Activated naive CD4-positive, alpha-beta T cell treated with Interleukin-2 at 50 U/mL for 16 hours (primary cell): ENCODE measurements around the gene TOGARAM2.
A peak's percentile ranks its signal among the peaks of the same experiment; 100 is the strongest.

ENCODE experiments used
- DNase-seq: peaks from one replicate; pipeline ENCODE4 v3.0.0-alpha.2; 2020

Gene TOGARAM2

DNA sequence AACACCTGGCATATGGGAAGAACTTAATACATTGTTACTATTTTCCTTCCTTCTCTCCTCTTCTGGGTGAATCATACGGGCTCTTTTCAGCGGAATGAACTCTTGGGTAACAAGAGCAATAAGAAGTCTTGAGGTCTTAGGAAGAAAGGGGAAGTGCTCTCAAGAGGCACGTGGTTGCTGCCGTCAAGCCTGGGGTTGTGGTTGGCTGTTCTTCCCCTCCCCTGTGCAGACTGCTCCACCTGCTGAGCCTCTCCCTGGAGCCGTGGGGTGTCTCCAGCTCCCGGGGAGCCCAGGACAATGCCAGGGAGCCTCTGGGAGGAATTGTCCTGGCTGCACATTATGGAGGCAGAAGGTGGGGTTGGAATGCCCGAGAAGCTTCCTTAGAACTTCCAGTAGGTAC lies 19.4 kb downstream of the TOGARAM2 start:
- DNase-seq = peak; percentile 27

- no peak for DNase-seq
Measured at GRCh38 chr2:29000956-29001355, 19.9 kb downstream of the TOGARAM2 start.

DNA sequence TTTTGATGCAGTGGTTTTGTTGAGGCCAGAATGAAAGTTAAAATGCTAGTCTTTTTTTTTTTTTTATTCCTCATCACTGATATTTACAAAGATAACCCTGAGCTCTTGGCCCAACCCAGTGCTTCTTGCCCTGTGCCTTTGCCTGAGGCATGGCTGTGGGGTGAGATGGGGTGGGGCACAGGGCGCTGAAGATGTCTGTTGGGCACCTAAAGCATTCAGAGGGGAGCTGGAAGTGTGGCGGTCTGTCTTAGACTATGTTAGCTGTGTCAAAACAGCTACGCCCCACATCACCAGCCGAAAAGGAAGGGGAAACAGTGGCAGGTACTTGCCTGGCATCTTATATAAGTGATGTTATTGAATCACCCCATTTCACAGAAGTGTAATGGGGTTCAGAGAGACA lies 20.7 kb downstream of the TOGARAM2 start:
- DNase-seq = no peak

DNA sequence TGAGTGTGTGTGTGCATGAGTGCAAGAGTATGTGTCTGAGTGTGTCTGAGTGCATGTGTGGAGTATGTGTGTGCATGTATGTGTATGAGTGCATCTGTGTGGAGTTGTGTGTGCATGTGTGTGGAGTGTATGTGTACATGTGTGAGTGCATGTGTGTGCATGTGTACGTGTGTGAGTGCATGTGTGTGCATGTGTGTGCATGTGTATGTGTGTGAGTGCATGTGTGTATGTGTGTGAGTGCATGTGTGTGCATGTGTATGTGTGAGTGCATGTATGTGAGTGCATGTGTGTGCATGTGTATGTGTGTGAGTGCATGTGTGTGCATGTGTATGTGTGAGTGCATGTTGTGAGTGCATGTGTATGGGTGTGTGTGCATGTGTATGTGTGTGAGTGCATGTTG lies 23.7 kb downstream of the TOGARAM2 start:
- DNase-seq = no peak

DNA sequence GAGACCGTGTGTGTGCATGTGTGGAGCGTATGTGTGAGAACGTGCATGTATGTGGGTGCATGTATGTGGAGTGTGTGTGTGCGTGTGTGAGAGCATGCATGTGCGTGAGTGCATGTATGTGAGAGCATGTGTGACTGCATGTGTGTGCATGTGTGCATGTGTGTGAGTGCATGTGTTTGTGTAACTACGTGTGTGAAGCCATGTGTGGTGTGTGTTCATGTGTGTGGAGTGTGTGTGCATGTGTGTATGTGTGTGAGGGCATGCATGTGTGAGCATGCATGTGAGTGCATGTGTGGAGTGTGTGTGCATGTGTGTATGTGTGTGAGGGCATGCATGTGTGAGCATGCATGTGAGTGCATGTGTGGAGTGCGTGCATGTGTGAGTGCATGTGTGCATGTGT lies 24.2 kb downstream of the TOGARAM2 start:
- no peak for DNase-seq

DNA sequence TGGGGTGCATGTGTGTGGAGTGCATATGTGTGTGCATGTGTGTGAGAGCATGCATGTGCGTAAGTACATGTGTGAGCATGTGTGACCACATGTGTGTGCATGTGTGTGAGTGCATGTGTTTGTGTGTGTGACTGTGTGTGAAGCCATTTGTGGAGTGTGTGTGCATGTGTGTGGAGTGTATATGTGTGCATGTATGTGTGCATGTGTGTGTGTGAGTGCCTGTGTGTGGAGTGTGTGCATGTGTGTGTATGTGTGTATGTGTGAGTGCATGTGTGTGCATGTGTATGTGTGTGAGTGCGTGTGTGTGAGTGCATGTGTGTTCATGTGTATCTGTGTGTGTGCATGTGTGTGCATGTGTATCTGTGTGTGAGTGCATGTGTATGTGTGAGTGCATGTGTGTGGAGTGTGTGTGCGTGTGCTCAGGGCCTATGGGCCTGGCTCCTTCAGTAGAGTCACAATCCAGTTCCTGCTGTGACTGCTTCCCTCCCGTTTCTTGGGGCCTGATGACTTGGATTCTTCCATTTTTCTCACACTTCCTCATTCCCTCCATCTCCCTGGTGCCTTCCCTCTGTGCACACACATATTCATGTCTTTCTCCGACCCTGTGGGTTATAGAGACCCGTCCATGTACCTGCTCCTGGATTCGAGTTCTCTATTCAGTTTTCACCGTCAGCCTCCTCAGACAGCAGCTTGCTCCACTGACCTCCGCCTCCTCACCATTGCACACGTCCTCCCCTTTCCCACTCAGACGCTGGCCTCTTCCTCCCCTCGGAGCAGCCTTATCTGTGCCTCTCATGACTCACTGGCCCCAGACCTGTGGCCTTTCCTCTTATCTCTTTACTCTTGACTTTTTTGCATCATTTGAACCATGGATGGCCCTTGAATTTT lies 25.2 kb downstream of the TOGARAM2 start:
- no peak for DNase-seq

DNA sequence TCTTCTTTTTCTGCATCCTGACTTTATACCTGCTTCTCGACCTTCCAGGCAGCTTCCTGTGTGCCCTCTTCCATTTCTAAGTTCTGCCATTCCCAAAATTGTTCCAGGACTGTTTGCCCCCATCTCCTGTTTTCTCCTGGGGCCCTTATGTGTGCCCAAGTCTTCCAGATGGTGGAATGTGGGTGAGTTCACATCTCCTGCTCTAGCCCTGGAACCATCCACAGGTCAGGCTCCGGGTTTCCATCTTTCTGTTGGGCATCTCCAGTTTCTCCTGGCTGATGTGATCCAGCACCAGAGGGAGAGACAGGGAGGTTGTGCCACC lies 25.8 kb downstream of the TOGARAM2 start:
- no peak for DNase-seq

- no peak for DNase-seq
Measured at GRCh38 chr2:29009270-29009669, 28.2 kb downstream of the TOGARAM2 start.

DNA sequence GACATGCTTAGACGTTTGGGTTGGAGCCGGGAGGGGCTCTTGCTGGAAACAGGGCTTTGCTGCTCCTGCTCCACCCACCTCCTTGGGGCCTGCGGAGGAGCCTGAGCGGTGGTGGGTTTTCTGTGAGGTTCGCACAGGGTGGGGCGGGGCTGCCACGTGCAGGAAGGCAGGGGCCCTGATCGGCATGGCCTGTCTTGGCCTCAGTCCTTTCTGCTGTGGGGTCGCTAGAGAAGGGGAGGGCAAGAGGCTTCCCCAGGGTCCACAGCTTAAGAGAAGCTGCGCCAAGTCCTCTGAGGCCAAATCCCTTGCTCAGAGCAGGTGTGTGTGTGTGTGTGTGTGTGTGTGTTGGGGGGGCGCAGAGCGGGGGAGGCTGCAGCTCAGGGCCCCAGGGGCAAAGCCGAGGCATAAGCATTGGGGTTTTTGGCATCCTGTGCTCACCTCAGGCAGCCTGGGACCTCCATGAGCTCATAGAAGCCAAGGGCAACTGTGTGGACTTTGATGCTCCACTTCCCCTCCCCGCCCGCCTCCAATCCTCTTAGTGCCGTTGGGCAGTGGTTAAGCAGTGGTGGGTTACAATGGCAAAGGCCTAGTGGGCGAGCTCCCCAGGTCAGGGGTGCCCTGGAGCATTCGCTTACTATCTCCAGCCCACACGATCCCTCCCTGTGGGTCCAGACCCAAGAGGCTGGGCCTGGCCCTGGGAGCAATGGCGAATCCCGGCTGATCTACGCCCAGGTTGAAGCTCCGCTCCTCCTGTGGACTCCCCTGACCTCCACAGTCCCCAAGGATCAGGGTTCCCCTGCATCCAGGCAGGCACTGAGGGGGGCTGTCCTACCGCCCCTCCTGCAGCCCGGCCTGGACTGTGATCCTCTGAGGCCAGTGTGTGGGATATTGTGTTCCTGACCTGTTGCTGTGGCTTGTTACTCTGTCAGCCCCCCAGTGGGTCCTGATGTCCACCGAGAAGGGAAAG lies 28.9 kb downstream of the TOGARAM2 start:
- no peak for DNase-seq

DNA sequence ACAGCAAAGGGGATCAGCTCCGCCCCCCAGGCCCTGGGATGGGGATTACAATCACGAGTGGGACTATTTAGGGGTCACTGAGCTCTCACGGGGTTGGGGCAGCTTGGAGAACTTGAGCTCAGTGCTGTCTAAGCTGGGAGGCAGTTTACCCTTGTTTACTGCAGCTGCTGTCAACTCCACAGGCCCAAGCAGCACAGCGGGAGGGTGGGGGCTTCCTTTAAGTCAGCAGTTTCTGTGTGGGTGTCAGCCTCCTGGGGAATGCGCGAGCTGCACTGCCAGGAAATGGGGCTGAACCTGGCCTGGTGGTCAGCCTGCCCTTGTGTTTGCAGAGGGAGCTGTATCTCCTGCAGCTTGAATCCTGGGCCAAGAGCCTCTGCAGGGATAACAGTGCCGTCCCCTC lies 29.8 kb downstream of the TOGARAM2 start:
- DNase-seq = peak; percentile 38

GRCh38 chr2:29011418-29012060 lies 30.4 kb downstream of the TOGARAM2 start:
- DNase-seq = peak; percentile 61

DNA sequence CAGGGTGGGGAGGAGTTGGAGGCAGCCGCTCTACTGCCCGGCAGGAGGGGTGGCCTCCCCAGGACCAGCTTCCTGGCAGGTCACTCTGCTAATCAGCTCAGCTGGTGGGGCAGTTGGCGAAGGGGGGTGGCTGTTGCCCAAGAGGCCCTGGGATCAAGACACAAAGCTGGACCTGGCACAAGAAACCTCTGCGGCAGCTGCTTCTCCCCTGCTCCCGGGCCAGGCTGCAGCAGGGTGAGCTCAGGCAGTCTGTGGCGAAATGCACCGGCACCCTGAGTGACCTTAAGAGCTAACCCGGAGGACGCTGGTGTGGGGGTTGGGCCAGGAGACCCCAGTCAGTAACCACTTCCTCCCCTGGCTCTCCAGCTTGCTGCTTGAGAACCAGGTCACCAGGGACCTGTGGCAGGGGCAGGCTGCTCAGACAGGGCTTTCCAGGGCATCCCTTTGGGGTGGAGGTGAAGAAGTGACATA lies 31.1 kb downstream of the TOGARAM2 start:
- no peak for DNase-seq

- no peak for DNase-seq
Measured at GRCh38 chr2:29013057-29013780, 32.1 kb downstream of the TOGARAM2 start.

GRCh38 chr2:29014331-29014730 lies 33.2 kb downstream of the TOGARAM2 start:
- peak; percentile 47 for DNase-seq

DNA sequence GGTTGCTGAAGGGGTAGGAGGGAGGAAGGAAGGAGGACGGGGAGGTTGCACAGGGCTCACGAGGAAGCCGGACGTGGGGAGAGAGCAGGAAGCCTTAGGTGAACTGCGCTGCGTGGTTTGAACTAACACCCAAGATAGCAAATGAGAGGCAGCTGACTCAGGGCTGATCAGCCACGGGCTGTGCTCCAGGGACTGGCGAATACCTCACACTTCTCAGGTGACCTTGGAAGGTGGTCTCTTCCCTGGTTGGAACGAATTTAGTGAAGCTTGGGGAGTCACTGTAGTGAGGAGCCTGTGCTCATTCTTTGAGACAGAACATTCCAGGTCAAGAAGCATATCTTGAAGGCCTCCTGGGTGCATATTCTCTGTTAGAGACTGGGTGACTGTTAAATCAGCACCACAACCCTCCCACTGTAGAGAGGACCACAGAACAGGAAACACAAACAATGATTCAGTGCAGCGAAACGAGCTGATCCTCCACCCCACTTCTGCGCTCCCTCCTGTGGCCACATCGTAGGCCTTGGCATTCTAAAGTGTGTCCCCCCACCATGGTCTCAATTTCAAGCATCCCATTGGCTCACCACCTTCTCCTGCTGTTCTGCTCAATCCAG lies 33.8 kb downstream of the TOGARAM2 start:
- peak; percentile 73 for DNase-seq

- no peak for DNase-seq
Measured at GRCh38 chr2:29015701-29016470, 34.8 kb downstream of the TOGARAM2 start.

GRCh38 chr2:29016504-29016903 lies 35.4 kb downstream of the TOGARAM2 start:
- DNase-seq = no peak

DNA sequence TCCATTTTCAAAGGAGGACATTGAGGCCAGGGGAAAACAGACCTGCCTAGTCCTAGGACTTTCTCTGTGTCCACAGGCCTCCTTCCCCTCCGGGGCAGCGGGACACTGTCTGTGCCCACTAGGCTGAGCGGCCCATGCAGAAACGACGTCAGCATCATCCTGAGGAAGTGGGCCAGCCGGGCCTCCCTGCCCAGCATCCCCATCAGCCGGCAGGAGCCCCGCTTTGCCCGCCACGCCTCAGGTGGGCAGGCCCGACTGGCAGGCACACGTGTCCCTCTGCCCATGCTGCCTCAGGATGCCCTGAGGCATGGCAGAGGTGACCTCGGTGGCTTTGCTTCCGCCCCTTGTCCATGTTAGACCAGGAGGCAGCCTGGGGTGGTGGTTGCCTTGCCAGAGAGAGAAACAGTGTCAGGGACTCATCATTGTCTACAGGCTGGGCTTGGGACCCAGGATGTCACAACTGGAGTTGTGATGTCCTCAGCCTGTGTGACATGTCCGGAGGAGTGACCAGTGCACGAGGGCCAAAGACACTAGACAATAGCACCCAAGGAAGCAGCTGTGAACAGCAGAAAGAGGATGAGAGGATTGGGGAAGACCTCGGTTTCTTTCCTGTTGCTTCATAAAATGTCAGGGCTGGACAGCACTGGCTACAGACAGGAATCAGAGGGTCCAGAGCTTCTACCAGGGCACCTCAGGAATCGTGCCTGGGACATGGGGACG lies 36.8 kb downstream of the TOGARAM2 start:
- DNase-seq = no peak

DNA sequence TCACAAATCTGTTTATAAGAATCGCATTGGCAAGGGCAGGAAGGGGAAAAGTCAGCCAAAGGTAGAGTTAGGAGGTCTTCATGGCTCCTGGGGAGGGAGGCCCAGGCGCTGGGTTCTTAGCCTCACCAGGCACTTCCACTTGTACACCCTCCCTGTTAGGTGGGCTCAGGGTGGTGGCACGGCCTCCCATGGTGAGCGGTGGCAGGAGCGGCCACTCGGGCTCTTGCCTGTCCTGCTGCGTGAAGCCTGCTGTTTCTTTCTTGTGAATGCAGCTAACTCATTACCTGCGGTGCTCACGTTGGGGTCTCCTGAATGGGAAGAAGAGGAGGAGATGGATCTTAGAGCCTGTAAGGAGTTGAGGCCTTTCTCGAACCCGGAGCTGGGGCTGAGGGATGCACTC lies 40.8 kb downstream of the TOGARAM2 start:
- no peak for DNase-seq

- no peak for DNase-seq
Measured at GRCh38 chr2:29022679-29023078, 41.6 kb downstream of the TOGARAM2 start.

DNA sequence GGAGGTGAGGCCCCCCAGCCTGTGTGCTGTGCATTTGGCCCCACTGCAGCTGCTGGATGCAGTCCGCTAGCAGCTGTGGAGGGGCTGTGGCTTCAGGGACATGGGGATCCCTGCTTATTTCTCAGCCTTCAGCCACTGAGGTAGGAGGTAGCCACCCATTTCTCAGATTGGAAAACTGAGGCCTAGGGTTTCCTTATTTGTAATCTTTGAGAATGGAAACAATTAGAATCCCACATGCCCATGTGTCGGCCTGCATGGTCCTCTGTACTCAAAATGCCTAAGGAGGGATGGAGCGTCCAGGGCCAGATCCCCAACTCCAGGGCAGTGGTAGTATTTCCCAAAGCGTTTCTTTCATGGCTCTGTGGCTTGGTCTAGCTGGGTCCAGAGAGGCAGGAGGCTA lies 42.1 kb downstream of the TOGARAM2 start:
- DNase-seq = no peak
